Central memory CD8-positive, alpha-beta T cell (primary cell): ENCODE results near the gene CLDND2.

Experiments
- ATAC-seq: fragments of 150-1000 bp; cut with Tn5 transposase; replicated peaks from 2 replicates; pipeline ENCODE4 v1.10.0; 2022; ENCODE audit warnings: mild to moderate bottlenecking, moderate FRiP score, moderate number of reproducible peaks; ENCODE audit not compliant: poor library complexity, severe bottlenecking; ENCODE audit errors: extremely low read depth
- DNase-seq, 2 donors: peaks; one replicate each; pipeline ENCODE4 v3.0.0; 2021; ENCODE audit warnings: low spot score in 2 of 2
- H3K27ac Mint-ChIP-seq: one replicate; pipeline ENCODE4 v1.8.0; 2022; ENCODE audit warnings: low read depth, mild to moderate bottlenecking, moderate library complexity, mixed read lengths
- H3K27me3 Mint-ChIP-seq: one replicate; pipeline ENCODE4 v1.8.0; 2022; ENCODE audit warnings: mixed read lengths
- H3K36me3 Mint-ChIP-seq: one replicate; pipeline ENCODE4 v1.8.0; 2022; ENCODE audit warnings: mild to moderate bottlenecking, moderate library complexity, mixed read lengths; ENCODE audit not compliant: insufficient read depth
- H3K4me1 Mint-ChIP-seq: one replicate; pipeline ENCODE4 v1.8.0; 2022; ENCODE audit warnings: mixed read lengths
- H3K4me3 Mint-ChIP-seq: one replicate; pipeline ENCODE4 v1.8.0; 2022; ENCODE audit warnings: mild to moderate bottlenecking, moderate library complexity, mixed read lengths
- H3K9me3 Mint-ChIP-seq: one replicate; pipeline ENCODE4 v1.8.0; 2022; ENCODE audit warnings: mixed read lengths

Gene CLDND2

DNA sequence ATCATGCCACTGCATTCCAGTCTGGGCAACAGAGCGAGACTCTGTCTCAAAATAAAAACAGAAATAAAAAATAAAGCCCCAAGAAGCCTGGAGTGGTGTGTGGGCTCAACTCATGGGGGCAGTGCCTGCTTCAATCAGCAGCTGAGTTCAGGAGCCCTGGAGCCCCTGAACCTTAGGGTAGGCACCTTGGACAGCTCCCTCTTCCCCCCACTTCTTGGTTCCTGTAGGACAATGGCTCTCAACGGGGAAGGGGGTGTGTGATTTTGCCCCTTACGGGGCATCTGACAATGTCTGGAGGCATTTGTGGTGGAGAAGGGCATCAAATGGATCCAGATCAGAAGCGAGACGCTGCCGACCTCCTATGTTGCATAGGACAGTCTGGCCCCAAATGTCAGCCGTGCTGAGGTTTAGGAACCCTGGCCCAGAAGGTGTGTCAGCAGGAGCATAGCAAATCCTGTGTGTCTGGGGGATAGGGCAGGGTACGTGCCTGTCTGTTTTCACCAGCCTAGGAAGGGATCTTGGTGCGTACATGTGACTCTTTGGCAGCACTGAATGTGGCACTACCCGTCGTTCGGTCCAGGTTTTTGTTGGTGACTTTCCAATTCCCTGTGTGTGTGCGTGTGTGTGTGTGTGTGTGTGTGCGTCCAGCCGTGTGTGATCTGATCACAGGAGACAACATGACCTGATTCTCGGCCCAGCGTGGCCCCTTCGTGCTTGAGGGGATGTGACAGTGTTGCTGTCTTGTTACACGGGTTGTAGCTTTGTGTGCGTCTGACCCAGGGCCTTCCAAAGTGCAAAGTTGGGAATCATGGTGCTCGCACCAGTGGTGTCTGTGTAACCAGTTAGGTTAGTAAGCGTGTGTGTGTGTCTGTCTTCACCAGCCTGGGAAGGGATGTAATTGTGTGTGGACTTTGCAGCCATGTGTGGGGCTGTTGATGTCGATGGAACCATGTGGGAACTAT, 49.8 kb downstream of the CLDND2 start:
- Mint-ChIP-seq H3K36me3 (peaks cover 2% of the 10 kb centered on the region), H3K27me3 (peaks cover 38% of the 10 kb centered on the region), H3K4me3 (no peak overlapping the region), H3K4me1 (no peaks in the 10 kb centered on the region), H3K9me3 (peaks cover 6% of the 10 kb centered on the region), H3K27ac (no peak overlapping the region)
- no peak for DNase-seq
- no peak for ATAC-seq

DNA sequence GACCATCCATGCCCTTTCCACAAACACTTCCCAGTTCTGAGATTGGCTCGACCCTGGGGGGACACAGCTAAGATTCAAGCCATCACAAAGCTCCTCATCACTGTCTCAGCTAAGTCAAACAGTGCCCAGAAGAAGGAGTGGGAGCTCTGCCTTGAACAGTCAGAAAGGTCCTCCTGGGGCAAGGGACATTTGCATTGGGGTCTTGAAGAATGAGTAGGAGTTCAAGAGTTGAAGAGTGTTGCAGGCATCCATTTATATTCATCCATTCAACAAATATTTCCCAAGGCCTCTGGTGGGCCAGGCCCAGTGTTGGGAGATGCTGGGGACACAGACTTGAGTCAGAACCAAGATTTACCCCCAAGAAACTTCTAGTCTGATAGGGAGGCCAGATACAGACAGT, 50.8 kb downstream of the CLDND2 start:
- DNase-seq (no peak), ATAC-seq (no peak)
- H3K27ac Mint-ChIP-seq, result no peak overlapping the region
- peaks cover 5% of the 10 kb centered on the region for H3K4me1 Mint-ChIP-seq
- peaks cover 6% of the 10 kb centered on the region for H3K9me3 Mint-ChIP-seq
- H3K27me3 Mint-ChIP-seq, result peaks cover 33% of the 10 kb centered on the region
- no peak overlapping the region for H3K4me3 Mint-ChIP-seq
- H3K36me3 Mint-ChIP-seq, result peaks cover 3% of the 10 kb centered on the region

DNA sequence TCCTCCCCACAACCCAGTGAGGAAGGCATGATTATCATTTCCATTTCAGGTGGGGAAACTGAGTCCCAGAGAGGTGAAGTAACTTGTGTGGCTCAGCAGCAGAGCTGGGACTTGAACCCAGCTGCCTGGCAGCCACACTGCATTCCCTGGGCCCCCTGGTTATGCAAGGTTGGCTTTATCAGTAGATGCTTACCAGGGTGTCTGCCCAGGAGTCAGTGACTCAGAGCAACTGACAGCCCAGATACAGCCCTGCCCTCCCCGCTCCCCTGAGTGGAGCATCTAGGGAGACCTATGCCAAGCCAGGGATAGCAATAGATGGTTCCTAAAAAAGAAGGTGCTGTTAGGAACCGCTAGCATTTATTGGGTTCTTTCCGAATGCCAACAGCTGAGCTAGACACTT, 51.4 kb downstream of the CLDND2 start:
- no peak overlapping the region for H3K4me3 Mint-ChIP-seq
- H3K36me3 Mint-ChIP-seq, result peaks cover 3% of the 10 kb centered on the region
- H3K4me1 Mint-ChIP-seq, result peaks cover 5% of the 10 kb centered on the region
- peaks cover 33% of the 10 kb centered on the region for H3K27me3 Mint-ChIP-seq
- peaks cover 6% of the 10 kb centered on the region for H3K9me3 Mint-ChIP-seq
- no peak for DNase-seq
- no peak overlapping the region for H3K27ac Mint-ChIP-seq
- ATAC-seq, result no peak
